NCI-H1694 treated with DMSO at 0.1 percent for 48 hours (cell line): Measurements from ENCODE around the gene EIF4B.

Experiments used
- DNase-seq: peaks from one replicate; lab custom pipeline; 2025; lab: John Stamatoyannopoulos, UW

Gene EIF4B

GRCh38 chr12:53070877-53071492 is 64.7 kb downstream of the EIF4B start:
- no peak for DNase-seq

GRCh38 chr12:53071591-53072551 is 65.6 kb downstream of the EIF4B start:
- DNase-seq: no peak

- no peak for DNase-seq
Measured at GRCh38 chr12:53073881-53074280, 67.6 kb downstream of the EIF4B start.

GRCh38 chr12:53074283-53074998 is 68.2 kb downstream of the EIF4B start:
- no peak for DNase-seq

- DNase-seq: no peak
Measured at GRCh38 chr12:53074999-53075370, 68.7 kb downstream of the EIF4B start.

GRCh38 chr12:53076461-53076860 is 70.2 kb downstream of the EIF4B start:
- no peak for DNase-seq

GRCh38 chr12:53077030-53077429 is 70.8 kb downstream of the EIF4B start:
- no peak for DNase-seq

- DNase-seq: no peak
Measured at GRCh38 chr12:53078425-53079225, 72.4 kb downstream of the EIF4B start.

GRCh38 chr12:53079226-53080117 is 73.2 kb downstream of the EIF4B start, which contains the start of gene SPRYD3:
SPRYD3 (minus strand) TSS chr12:53079390; CDS start chr12:53079333, 57 bp downstream.
- DNase-seq: peak; percentile 84

- no peak for DNase-seq
Measured at GRCh38 chr12:53082637-53083175, 76.5 kb downstream of the EIF4B start.

GRCh38 chr12:53086361-53086760 is 80.1 kb downstream of the EIF4B start:
- DNase-seq: no peak

- no peak for DNase-seq
Measured at GRCh38 chr12:53090105-53090504, 83.8 kb downstream of the EIF4B start.

- no peak for DNase-seq
Measured at GRCh38 chr12:53090554-53090953, 84.3 kb downstream of the EIF4B start.

- no peak for DNase-seq
Measured at GRCh38 chr12:53091756-53092155, 85.5 kb downstream of the EIF4B start.
